Astrocyte (in vitro differentiated cells and primary cell): ENCODE data around the gene AMER2.

Experiments
- EZH2 ChIP-seq: IDR thresholded peaks from 2 replicates; pipeline ENCODE4 v1.6.1; 2012; ENCODE audit warnings: mild to moderate bottlenecking, low read length, inconsistent platforms; ENCODE audit not compliant: insufficient read depth
- TF ChIP-seq, protein P1 (sequence below): IDR thresholded peaks from 2 replicates; pipeline ENCODE4 v1.5.1; 2011; ENCODE audit warnings: low read depth, mild to moderate bottlenecking, inconsistent platforms, low read length, moderate library complexity; ENCODE audit not compliant: insufficient read depth

GRCh38 chr13:25196971-25197370 is 24.9 kb upstream of the AMER2 start:
- TF ChIP-seq, protein P1, sequence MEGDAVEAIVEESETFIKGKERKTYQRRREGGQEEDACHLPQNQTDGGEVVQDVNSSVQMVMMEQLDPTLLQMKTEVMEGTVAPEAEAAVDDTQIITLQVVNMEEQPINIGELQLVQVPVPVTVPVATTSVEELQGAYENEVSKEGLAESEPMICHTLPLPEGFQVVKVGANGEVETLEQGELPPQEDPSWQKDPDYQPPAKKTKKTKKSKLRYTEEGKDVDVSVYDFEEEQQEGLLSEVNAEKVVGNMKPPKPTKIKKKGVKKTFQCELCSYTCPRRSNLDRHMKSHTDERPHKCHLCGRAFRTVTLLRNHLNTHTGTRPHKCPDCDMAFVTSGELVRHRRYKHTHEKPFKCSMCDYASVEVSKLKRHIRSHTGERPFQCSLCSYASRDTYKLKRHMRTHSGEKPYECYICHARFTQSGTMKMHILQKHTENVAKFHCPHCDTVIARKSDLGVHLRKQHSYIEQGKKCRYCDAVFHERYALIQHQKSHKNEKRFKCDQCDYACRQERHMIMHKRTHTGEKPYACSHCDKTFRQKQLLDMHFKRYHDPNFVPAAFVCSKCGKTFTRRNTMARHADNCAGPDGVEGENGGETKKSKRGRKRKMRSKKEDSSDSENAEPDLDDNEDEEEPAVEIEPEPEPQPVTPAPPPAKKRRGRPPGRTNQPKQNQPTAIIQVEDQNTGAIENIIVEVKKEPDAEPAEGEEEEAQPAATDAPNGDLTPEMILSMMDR, result no peak
- TF ChIP-seq EZH2, result no peak
